ENCODE data around the gene MAP3K13. TPM values are rescaled to one million over a fixed set of nuclear protein-coding genes. Genes with fewer than 3 reads are reported as not detected.
A peak's percentile ranks its signal among the peaks of the same experiment; 100 is the strongest.
"Not testable (repeated sequence)": the region's sequence is repeated elsewhere in the genome, so short reads cannot be mapped to it uniquely, and the experiment has no call there.

The MAP3K13 gene
- total RNA-seq, 1 experiment from 2014 or later, result 10.5 TPM

- Histone ChIP-seq H3K36me3 (no peaks in the 10 kb centered on the region), H3K4me3 (no peak overlapping the region), H3K9me3 (no peaks in the 10 kb centered on the region), H3K27me3 (no peaks in the 10 kb centered on the region; the same call in 1 of the 2 replicates)
- no peak for DNase-seq
Observed at GRCh38 chr3:185406121-185406620, 43.2 kb downstream of the MAP3K13 start.

- H3K4me3 ChIP-seq, result no peak overlapping the region
- DNase-seq, result no peak
- no peaks in the 10 kb centered on the region for H3K9me3 ChIP-seq
- no peaks in the 10 kb centered on the region for H3K27me3 ChIP-seq
- no peaks in the 10 kb centered on the region for H3K36me3 ChIP-seq
Observed at GRCh38 chr3:185409957-185410356, 47.0 kb downstream of the MAP3K13 start.

GRCh38 chr3:185411133-185411532 is 48.2 kb downstream of the MAP3K13 start:
- H3K4me3 ChIP-seq, result no peak overlapping the region
- no peaks in the 10 kb centered on the region for H3K36me3 ChIP-seq
- H3K9me3 ChIP-seq, result no peaks in the 10 kb centered on the region
- no peaks in the 10 kb centered on the region for H3K27me3 ChIP-seq
- DNase-seq, result no peak

- no peaks in the 10 kb centered on the region for H3K27me3 ChIP-seq
- no peaks in the 10 kb centered on the region for H3K36me3 ChIP-seq
- DNase-seq, result no peak
- no peaks in the 10 kb centered on the region for H3K9me3 ChIP-seq
- H3K4me3 ChIP-seq, result no peak overlapping the region
Observed at GRCh38 chr3:185416513-185416912, 53.6 kb downstream of the MAP3K13 start.

- not testable (repeated sequence) for DNase-seq, H3K27me3 ChIP-seq, H3K36me3 ChIP-seq, H3K4me3 ChIP-seq, H3K9me3 ChIP-seq
Observed at GRCh38 chr3:185418561-185418977, 55.6 kb downstream of the MAP3K13 start.

- no peaks in the 10 kb centered on the region for H3K36me3 ChIP-seq
- H3K9me3 ChIP-seq, result no peaks in the 10 kb centered on the region
- H3K4me3 ChIP-seq, result no peak overlapping the region
- no peaks in the 10 kb centered on the region for H3K27me3 ChIP-seq
- peak; percentile 64 for DNase-seq
Observed at GRCh38 chr3:185420762-185421161, 57.8 kb downstream of the MAP3K13 start.

GRCh38 chr3:185421577-185422232 is 58.8 kb downstream of the MAP3K13 start:
- H3K36me3 ChIP-seq, result no peaks in the 10 kb centered on the region
- H3K4me3 ChIP-seq, result no peak overlapping the region
- DNase-seq, result no peak
- H3K9me3 ChIP-seq, result no peaks in the 10 kb centered on the region
- H3K27me3 ChIP-seq, result no peaks in the 10 kb centered on the region

- H3K36me3 ChIP-seq, result no peaks in the 10 kb centered on the region
- no peaks in the 10 kb centered on the region for H3K27me3 ChIP-seq
- no peaks in the 10 kb centered on the region for H3K9me3 ChIP-seq
- DNase-seq, result no peak
- no peak overlapping the region for H3K4me3 ChIP-seq
Observed at GRCh38 chr3:185422677-185423076, 59.7 kb downstream of the MAP3K13 start.

- peak; percentile 75 for DNase-seq
- H3K36me3 ChIP-seq, result no peaks in the 10 kb centered on the region
Observed at GRCh38 chr3:185423178-185423577, 60.2 kb downstream of the MAP3K13 start.

GRCh38 chr3:185424435-185424834 is 61.5 kb downstream of the MAP3K13 start:
- no peaks in the 10 kb centered on the region for H3K36me3 ChIP-seq
- no peak for DNase-seq
- no peak overlapping the region for H3K4me3 ChIP-seq
- H3K9me3 ChIP-seq, result no peaks in the 10 kb centered on the region
- no peaks in the 10 kb centered on the region for H3K27me3 ChIP-seq

More at GRCh38 chr3:185423178-185423577, 60.2 kb downstream of the MAP3K13 start:
- no peak overlapping the region for H3K4me3 ChIP-seq
- H3K27me3 ChIP-seq, result no peaks in the 10 kb centered on the region
- H3K9me3 ChIP-seq, result no peaks in the 10 kb centered on the region

- H3K4me3 ChIP-seq, result no peak overlapping the region
- no peaks in the 10 kb centered on the region for H3K36me3 ChIP-seq
Observed at GRCh38 chr3:185430375-185430774, 67.4 kb downstream of the MAP3K13 start.

GRCh38 chr3:185439745-185440466 is 77.0 kb downstream of the MAP3K13 start:
- Histone ChIP-seq H3K9me3 (no peaks in the 10 kb centered on the region), H3K36me3 (no peaks in the 10 kb centered on the region), H3K27me3 (no peaks in the 10 kb centered on the region), H3K4me3 (no peak overlapping the region)
- no peak for DNase-seq

More at GRCh38 chr3:185430375-185430774, 67.4 kb downstream of the MAP3K13 start:
- H3K27me3 ChIP-seq, result no peaks in the 10 kb centered on the region
- H3K9me3 ChIP-seq, result no peaks in the 10 kb centered on the region
- no peak for DNase-seq

- no peaks in the 10 kb centered on the region for H3K27me3 ChIP-seq
- H3K36me3 ChIP-seq, result no peaks in the 10 kb centered on the region
- H3K9me3 ChIP-seq, result no peaks in the 10 kb centered on the region
- no peak overlapping the region for H3K4me3 ChIP-seq
- DNase-seq, result no peak
Observed at GRCh38 chr3:185442031-185442430, 79.1 kb downstream of the MAP3K13 start.

- no peak for DNase-seq
- H3K4me3 ChIP-seq, result no peak overlapping the region
- no peaks in the 10 kb centered on the region for H3K27me3 ChIP-seq
- H3K36me3 ChIP-seq, result no peaks in the 10 kb centered on the region
- H3K9me3 ChIP-seq, result no peaks in the 10 kb centered on the region
Observed at GRCh38 chr3:185444329-185444728, 81.4 kb downstream of the MAP3K13 start.

GRCh38 chr3:185448107-185448506 is 85.2 kb downstream of the MAP3K13 start:
- Histone ChIP-seq H3K9me3 (no peaks in the 10 kb centered on the region), H3K36me3 (no peaks in the 10 kb centered on the region)

GRCh38 chr3:185451432-185451831 is 88.5 kb downstream of the MAP3K13 start:
- not testable (repeated sequence) for H3K4me3 ChIP-seq, DNase-seq, H3K36me3 ChIP-seq, H3K9me3 ChIP-seq, H3K27me3 ChIP-seq

More at GRCh38 chr3:185448107-185448506, 85.2 kb downstream of the MAP3K13 start:
- no peak for DNase-seq
- Histone ChIP-seq H3K4me3 (no peak overlapping the region), H3K27me3 (no peaks in the 10 kb centered on the region)

GRCh38 chr3:185457376-185457775 is 94.4 kb downstream of the MAP3K13 start:
- DNase-seq, result no peak
- Histone ChIP-seq H3K36me3 (no peaks in the 10 kb centered on the region), H3K4me3 (no peak overlapping the region), H3K27me3 (no peaks in the 10 kb centered on the region), H3K9me3 (no peaks in the 10 kb centered on the region)

GRCh38 chr3:185460309-185460708 is 97.4 kb downstream of the MAP3K13 start:
- H3K4me3 ChIP-seq, result no peak overlapping the region
- H3K9me3 ChIP-seq, result no peaks in the 10 kb centered on the region
- H3K36me3 ChIP-seq, result no peaks in the 10 kb centered on the region
- no peak for DNase-seq
- no peaks in the 10 kb centered on the region for H3K27me3 ChIP-seq
